Measurements from ENCODE around the gene SFXN3. TPM values are rescaled to one million over a fixed set of nuclear protein-coding genes. Genes with fewer than 3 reads are reported as not detected.

SFXN3 gene
- total RNA-seq, 1 experiment from 2014 or later = 5.6 TPM

GRCh38 chr10:100997360-100998182 is 33.5 kb upstream of the SFXN3 start (continued):
- TF ChIP-seq ATF2 (CRISPR knock-in tag; IDR thresholded peaks at IDR 0.05; ENCODE audit: borderline replicate concordance, low read depth) = no peak
- 0 out of 2 replicates have a peak, but pooled peaks have one; percentile 21 for TF ChIP-seq EMX1 (CRISPR knock-in tag; IDR thresholded peaks at IDR 0.05)
- no peak for TF ChIP-seq HMGA2 (CRISPR knock-in tag; IDR thresholded peaks at IDR 0.05)
- no peak for TF ChIP-seq NFE2L1 (CRISPR knock-in tag; IDR thresholded peaks at IDR 0.05)
- no peak for TF ChIP-seq ZNF396 (CRISPR knock-in tag; IDR thresholded peaks at IDR 0.05; ENCODE audit: borderline replicate concordance)
- TF ChIP-seq ZNF121 (CRISPR knock-in tag; IDR thresholded peaks at IDR 0.05) = peak; percentile 91
- no peak for TF ChIP-seq MXD4 (CRISPR knock-in tag; IDR thresholded peaks at IDR 0.05; ENCODE audit: borderline replicate concordance)
- TF ChIP-seq ZNF281 (CRISPR knock-in tag; IDR thresholded peaks at IDR 0.05) = peak; percentile 25; the same call in 1 of the 2 replicates
- no peak for TF ChIP-seq ZBTB43 (CRISPR knock-in tag; IDR thresholded peaks at IDR 0.05)
- no peak for TF ChIP-seq ZMAT4 (CRISPR knock-in tag; IDR thresholded peaks at IDR 0.05)
- no peak for TF ChIP-seq GRHL2 (CRISPR knock-in tag; IDR thresholded peaks at IDR 0.05; ENCODE audit: insufficient replicate concordance, severe bottlenecking)
- TF ChIP-seq CDX4 (CRISPR knock-in tag; IDR thresholded peaks at IDR 0.05; ENCODE audit: borderline replicate concordance) = no peak
- no peak for TF ChIP-seq ZNF671 (CRISPR knock-in tag; IDR thresholded peaks at IDR 0.05)
- no peak for TF ChIP-seq NFYB (CRISPR knock-in tag; conservative IDR thresholded peaks at IDR 0.05; ENCODE audit: low read depth)
- no peak for TF ChIP-seq RELA (CRISPR knock-in tag; IDR thresholded peaks at IDR 0.05; ENCODE audit: borderline replicate concordance)
- TF ChIP-seq ELF4 (CRISPR knock-in tag; IDR thresholded peaks at IDR 0.05; ENCODE audit: low read depth) = no peak
- TF ChIP-seq IRF1 (CRISPR knock-in tag; IDR thresholded peaks at IDR 0.05) = no peak
- TF ChIP-seq RORB (CRISPR knock-in tag; IDR thresholded peaks at IDR 0.05) = no peak
- no peak for TF ChIP-seq MYBL2 (CRISPR knock-in tag; IDR thresholded peaks at IDR 0.05)
- TF ChIP-seq ZNF317 (CRISPR knock-in tag; IDR thresholded peaks at IDR 0.05; ENCODE audit: borderline replicate concordance, low read depth) = 0 out of 2 replicates have a peak, but pooled peaks have one; percentile 11
- 0 out of 2 replicates have a peak, but pooled peaks have one; percentile 33 for TF ChIP-seq ATF6 (CRISPR knock-in tag; IDR thresholded peaks at IDR 0.05)
- peak; percentile 93 for TF ChIP-seq CTCF (IDR thresholded peaks at IDR 0.05)
- TF ChIP-seq NFATC4 (CRISPR knock-in tag; IDR thresholded peaks at IDR 0.05) = no peak

All from WTC11 (cell line).